Psoas muscle (tissue), 8 donors: ENCODE results near the gene TNNT3. TPM values are rescaled to one million over a fixed set of nuclear protein-coding genes. Genes with fewer than 3 reads are reported as not detected.

ENCODE experiments used
- ATAC-seq, 4 donors: fragments of 200-7000 bp; cut with Tn5 transposase; one replicate each; pipeline ENCODE4 v1.9.1; 2020; ENCODE audit warnings: moderate library complexity in 3 of 4, mild to moderate bottlenecking in 2 of 4
- DNase-seq, 2 donors: peaks; one replicate each; pipeline ENCODE4 v3.0.0-alpha.2; 2020
- H3K27ac ChIP-seq: fragments of 200-600 bp; one replicate; pipeline ENCODE4 v1.8.0; 2022
- H3K27me3 ChIP-seq, 3 donors: fragments of 200-600 bp in 1 of 3; one replicate each; pipeline versions ENCODE4 v1.6.1 to v1.8.0; 2013 to 2022; ENCODE audit warnings: low read length in 2 of 3, mild to moderate bottlenecking in 2 of 3, moderate library complexity in 1 of 3; ENCODE audit not compliant: insufficient read depth in 3 of 3
- H3K36me3 ChIP-seq, 2 donors: fragments of 200-600 bp in 1 of 2; one replicate each; pipeline versions ENCODE4 v1.6.1 to v1.8.0; 2013 to 2022; ENCODE audit warnings: low read depth in 1 of 2, mild to moderate bottlenecking in 1 of 2, moderate library complexity in 1 of 2; ENCODE audit not compliant: insufficient read depth in 1 of 2
- H3K4me1 ChIP-seq: fragments of 200-600 bp; one replicate; pipeline ENCODE4 v1.8.0; 2022
- H3K4me3 ChIP-seq: fragments of 200-600 bp; one replicate; pipeline ENCODE4 v1.8.0; 2022; ENCODE audit warnings: mild to moderate bottlenecking
- H3K9me3 ChIP-seq: fragments of 200-600 bp; one replicate; pipeline ENCODE4 v1.8.0; 2022
- WGBS, 3 donors: extraction: QIAGEN DNeasy Blood & Tissue Kit; methylation state at CpG; one replicate each; pipeline versions ENCODE4 v1.1.6 to v1.1.7; 2013; 5-methylcytosine and 5-hydroxymethylcytosine counted together
- intact Hi-C, 2 donors: fragments of 100-400 bp; cut with DNase I; formaldehyde crosslinking; loops; one replicate each; pipeline versions ENCODE4 v1.11.0 to v1.14.2; 2022
- long read RNA-seq, 2 donors: library from polyadenylated mRNA; unstranded; transcript quantifications; one replicate each; pipeline ENCODE4 v2.0.0, GENCODE V29; 2021
- polyA plus RNA-seq, 3 donors: library from polyadenylated mRNA; stranded (reverse); fragments of 200-250 nt; gene quantifications; one replicate each; pipeline ENCODE4 v1.2.3, GENCODE V29; 2013
- total RNA-seq, 4 donors: library from RNA; stranded (reverse); fragmentation: NEBNext Ultra II Directional in 2 of 4; extraction: Animal tissue kit (Norgen Biotek cat#: 25700) in 2 of 4; gene quantifications; one replicate each; pipeline versions ENCODE4 v1.2.1 to v1.2.4, GENCODE V29; 2021 to 2023
- TF ChIP-seq, protein P1 (sequence below): fragments of 200-600 bp; IDR thresholded peaks from one replicate; pipeline ENCODE4 v1.8.0; 2022; ENCODE audit warnings: antibody characterized with exemption
- donor health status: healthy with polysubstance abuse.
- donor health status: DM: no; HTN: no; CAD: no; lungs with moderate emphysema.
- donor health status: Bipolar disorder and iron deficiency.
- donor health status: healthy.
- donor health status: DM: yes; HTN: yes; CAD: no.
- donor health status: DM: no; HTN: no; CAD: no.
- donor health status: DM: no; HTN: no; CAD: no.
- donor health status: DM: yes; HTN: yes; CAD: no.

TNNT3 gene
- total RNA-seq (1,000 to 10,000 TPM; 1,884 to 7,638 (median 4,017) TPM), polyA plus RNA-seq (1,000 to 10,000 TPM; 1,367 to 5,833 (median 3,289) TPM)
- long read RNA-seq, donor 1, partial matches to known transcripts: 532 of 645 reads
- long read RNA-seq, donor 1, other reads (novel, unspliced or antisense): 113 of 645 reads
- long read RNA-seq, donor 2, partial matches to known transcripts: 664 of 821 reads
- long read RNA-seq, donor 2, other reads (novel, unspliced or antisense): 156 of 821 reads

DNA sequence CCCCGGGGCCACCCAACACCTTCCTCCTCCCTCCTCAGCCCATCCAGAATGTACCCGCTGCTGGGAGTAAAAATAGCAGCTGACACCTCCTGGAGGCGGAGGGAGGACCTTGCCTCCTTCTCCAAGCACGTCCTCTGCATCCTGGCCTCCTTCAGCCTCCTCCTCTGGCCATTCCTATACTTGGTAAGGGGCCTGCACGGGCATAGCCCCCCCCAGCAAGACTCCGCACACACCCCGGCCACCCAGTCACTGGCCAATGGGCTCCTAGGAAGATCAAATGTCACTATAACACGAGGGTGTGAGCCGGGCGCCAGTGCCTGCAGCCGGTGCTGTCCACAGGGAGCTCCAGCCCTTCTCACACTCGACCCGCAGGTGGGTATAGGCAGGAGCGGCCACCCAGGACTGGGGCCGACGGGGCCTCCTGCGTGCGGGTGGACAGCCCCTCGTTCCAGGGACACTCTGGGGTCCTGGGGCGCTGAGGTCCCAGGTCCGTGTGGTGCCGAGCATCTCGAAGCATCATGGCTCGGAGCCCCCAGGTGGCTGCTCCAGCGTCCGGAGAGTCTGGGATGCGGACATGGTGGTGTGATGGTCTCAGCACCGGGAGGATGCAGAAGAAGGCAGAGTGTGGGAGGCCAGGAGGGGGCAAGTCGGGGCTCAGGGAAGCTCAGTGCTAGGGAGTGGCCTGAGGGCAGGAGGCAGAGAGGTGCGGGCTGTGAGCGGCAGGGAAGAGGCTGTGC is at the start of gene TNNT3:
Gene TNNT3 (plus strand): TSS at position 313 of the 737 bp plus-strand sequence. CDS start 3,172 bp downstream, outside the sequence.
- ATAC-seq: peak; percentile 53 to 67 (median 59)
- intact Hi-C loops: loop anchor here (5.0 to 10.0 kb wide), 2 partner anchors 37 to 75 kb away; no protein-coding TSS in a partner anchor
- H3K9me3 ChIP-seq: no peaks in the 10 kb centered on the region
- peak; percentile 63 to 91 for DNase-seq
- peaks cover 77% of the 10 kb centered on the region for H3K4me1 ChIP-seq
- 37 to 59% (median 44%) methylated on average over 30 to 31 of the region's 31 CpGs for whole genome bisulfite sequencing, 3 donors
- H3K27ac ChIP-seq: peak within 1 kb of the TSS; percentile 94
- TF ChIP-seq, protein P1, sequence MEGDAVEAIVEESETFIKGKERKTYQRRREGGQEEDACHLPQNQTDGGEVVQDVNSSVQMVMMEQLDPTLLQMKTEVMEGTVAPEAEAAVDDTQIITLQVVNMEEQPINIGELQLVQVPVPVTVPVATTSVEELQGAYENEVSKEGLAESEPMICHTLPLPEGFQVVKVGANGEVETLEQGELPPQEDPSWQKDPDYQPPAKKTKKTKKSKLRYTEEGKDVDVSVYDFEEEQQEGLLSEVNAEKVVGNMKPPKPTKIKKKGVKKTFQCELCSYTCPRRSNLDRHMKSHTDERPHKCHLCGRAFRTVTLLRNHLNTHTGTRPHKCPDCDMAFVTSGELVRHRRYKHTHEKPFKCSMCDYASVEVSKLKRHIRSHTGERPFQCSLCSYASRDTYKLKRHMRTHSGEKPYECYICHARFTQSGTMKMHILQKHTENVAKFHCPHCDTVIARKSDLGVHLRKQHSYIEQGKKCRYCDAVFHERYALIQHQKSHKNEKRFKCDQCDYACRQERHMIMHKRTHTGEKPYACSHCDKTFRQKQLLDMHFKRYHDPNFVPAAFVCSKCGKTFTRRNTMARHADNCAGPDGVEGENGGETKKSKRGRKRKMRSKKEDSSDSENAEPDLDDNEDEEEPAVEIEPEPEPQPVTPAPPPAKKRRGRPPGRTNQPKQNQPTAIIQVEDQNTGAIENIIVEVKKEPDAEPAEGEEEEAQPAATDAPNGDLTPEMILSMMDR: no peak
- no peaks in the 10 kb centered on the region for H3K27me3 ChIP-seq
- peak within 1 kb of the TSS; percentile 75 for H3K4me3 ChIP-seq
- H3K36me3 ChIP-seq: peaks cover 0 to 22% of the 10 kb centered on the region in 2 donors

DNA sequence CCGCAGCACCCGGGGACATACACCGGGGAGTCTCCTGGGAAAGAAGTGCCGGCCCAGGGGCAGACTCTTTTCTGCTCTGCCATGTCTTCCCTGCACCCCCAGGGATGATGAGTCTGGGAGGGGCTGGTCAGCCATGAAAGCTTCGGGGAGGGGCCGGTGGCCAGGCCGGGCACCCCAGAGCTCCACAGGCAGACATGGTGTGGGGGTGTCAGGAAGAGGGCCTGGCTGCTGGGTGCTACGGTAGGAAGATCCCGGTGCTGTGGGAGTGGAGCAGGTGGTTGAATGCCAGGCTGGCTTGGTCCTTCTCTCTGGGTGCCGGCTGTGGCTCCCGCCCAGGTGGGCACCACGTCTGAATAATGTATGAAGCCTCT is 49.2 kb upstream of the TNNT3 start:
- no peaks in the 10 kb centered on the region for H3K36me3 ChIP-seq
- TF ChIP-seq, protein P1: no peak
- DNase-seq (no peak), ATAC-seq (peak in 2 of 4 donors; percentile 2 to 8)
- WGBS, 3 donors: 20 to 28% (median 27%) methylated on average over 10 to 12 of the region's 12 CpGs
- H3K9me3 ChIP-seq: no peaks in the 10 kb centered on the region
- H3K4me3 ChIP-seq: peak overlapping the region; percentile 56
- peaks cover 0 to 51% (median 21%) of the 10 kb centered on the region in 3 donors for H3K27me3 ChIP-seq
- no peaks in the 10 kb centered on the region for H3K4me1 ChIP-seq
- intact Hi-C loops: no loop called here
- peak overlapping the region; percentile 30 for H3K27ac ChIP-seq

DNA sequence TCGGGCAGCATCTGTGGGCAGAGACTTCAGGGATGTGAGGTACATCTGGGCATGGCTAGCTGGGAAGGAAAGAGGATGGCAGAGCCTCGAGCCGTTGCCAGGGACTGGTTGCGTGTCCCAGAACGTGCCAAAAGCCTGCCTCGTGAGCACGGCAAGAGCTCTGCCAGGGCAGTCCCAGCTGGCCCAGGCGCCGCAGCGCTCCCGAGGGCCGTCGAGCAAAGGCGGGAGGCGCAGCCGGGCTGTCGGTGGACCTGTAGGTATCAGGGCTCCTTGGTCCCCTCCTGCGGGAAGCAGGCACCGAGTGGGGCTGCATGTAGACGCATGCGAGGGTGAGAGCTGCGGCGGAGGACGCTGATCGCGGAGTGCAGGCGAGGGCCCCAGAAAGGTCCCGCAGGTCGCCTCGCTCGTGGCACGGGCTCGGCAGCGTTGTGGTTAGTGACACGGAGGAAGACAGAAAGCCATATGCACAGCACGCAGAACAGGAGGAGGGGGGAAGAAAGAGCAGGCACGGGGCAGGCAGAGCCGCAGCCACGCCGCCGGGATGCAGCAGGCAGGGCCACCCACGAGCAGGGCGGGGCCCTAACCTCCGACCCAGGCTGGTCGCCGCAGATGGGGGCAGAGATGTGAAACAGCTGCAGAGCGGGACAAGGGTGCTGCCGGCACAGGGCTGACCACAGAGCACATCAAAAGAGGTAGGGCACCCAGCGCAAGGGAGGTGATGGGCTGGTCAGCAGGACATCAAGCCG is 48.6 kb upstream of the TNNT3 start:
- TF ChIP-seq, protein P1: no peak
- ATAC-seq: peak; percentile 37 to 73 (median 66)
- intact Hi-C loops: no loop called here
- peak; percentile 55 to 72 for DNase-seq
- WGBS, 3 donors: 13 to 31% (median 15%) methylated on average over 45 to 50 of the region's 50 CpGs
- Histone ChIP-seq H3K4me3 (peak overlapping the region; percentile 56), H3K27ac (peak overlapping the region; percentile 30), H3K9me3 (no peaks in the 10 kb centered on the region), H3K4me1 (peaks cover 3% of the 10 kb centered on the region), H3K27me3 (peaks cover 0 to 54% (median 23%) of the 10 kb centered on the region in 3 donors), H3K36me3 (no peaks in the 10 kb centered on the region)

DNA sequence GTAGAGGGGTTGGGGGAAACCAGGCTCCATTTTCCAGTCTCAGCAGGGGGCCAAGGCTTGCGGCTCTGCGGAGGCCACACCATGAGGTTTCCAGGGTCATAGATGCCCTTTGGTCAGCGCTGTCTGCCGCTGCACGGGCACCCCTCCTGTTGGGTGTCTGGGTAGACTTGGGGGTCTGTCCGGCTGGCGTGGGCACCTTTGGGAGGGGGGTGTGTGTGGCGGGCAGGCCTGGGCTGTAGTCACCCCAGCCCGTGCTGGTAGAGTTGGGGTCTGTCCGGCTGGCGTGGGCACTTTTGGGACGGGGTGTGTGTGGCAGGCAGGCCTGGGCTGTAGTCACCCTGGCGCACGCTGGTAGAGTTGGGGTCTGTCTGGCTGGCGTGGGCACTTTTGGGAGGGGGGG is 48.0 kb upstream of the TNNT3 start:
- H3K36me3 ChIP-seq: no peaks in the 10 kb centered on the region
- H3K4me1 ChIP-seq: peaks cover 9% of the 10 kb centered on the region
- H3K27ac ChIP-seq: peak overlapping the region; percentile 30
- TF ChIP-seq, protein P1: no peak
- DNase-seq (no peak), ATAC-seq (no peak)
- 37 to 65% (median 44%) methylated on average over 15 of the region's 15 CpGs for WGBS, 3 donors
- peak overlapping the region; percentile 56 for H3K4me3 ChIP-seq
- H3K9me3 ChIP-seq: no peaks in the 10 kb centered on the region
- peaks cover 0 to 54% (median 23%) of the 10 kb centered on the region in 3 donors for H3K27me3 ChIP-seq
- intact Hi-C loops: no loop called here
